Esophagus muscularis mucosa (tissue), 4 donors: ENCODE measurements around the gene TMEM217. TPM values are rescaled to one million over a fixed set of nuclear protein-coding genes. Genes with fewer than 3 reads are reported as not detected.

Experiments
- DNase-seq: peaks from one replicate; pipeline ENCODE4 v3.0.0-alpha.2; 2017; ENCODE audit errors: extremely low spot score
- H3K27ac ChIP-seq, 4 donors: fragments of 200-600 bp; sonication (generic); replicated peaks in 1 of 4; 1 replicate in 3 of 4; 2 replicates in 1 of 4; pipeline ENCODE4 v1.5.1; 2016 to 2019; ENCODE audit warnings: mild to moderate bottlenecking in 1 of 4
- H3K27me3 ChIP-seq, 4 donors: fragments of 200-600 bp; sonication (generic); one replicate each; pipeline versions ENCODE4 v1.5.1 to v1.6.0; 2016 to 2019
- H3K36me3 ChIP-seq, 4 donors: fragments of 200-600 bp; sonication (generic); one replicate each; pipeline ENCODE4 v1.5.1; 2016 to 2019
- H3K4me1 ChIP-seq, 4 donors: fragments of 200-600 bp; sonication (generic); one replicate each; pipeline ENCODE4 v1.5.1; 2016 to 2019
- H3K4me3 ChIP-seq, 4 donors: fragments of 200-600 bp; sonication (generic); 1 replicate in 2 of 4; 2 replicates in 2 of 4; pipeline ENCODE4 v1.5.1; 2016 to 2019; ENCODE audit warnings: mild to moderate bottlenecking in 4 of 4, moderate library complexity in 1 of 4
- H3K9me3 ChIP-seq, 4 donors: fragments of 200-600 bp; sonication (generic); 1 replicate in 3 of 4; 2 replicates in 1 of 4; pipeline ENCODE4 v1.5.1; 2016 to 2019
- EP300 ChIP-seq: sonication (generic); formaldehyde crosslinking; IDR thresholded peaks from one replicate; pipeline ENCODE4 v1.6.1; 2017; ENCODE audit warnings: antibody characterized with exemption
- POLR2A ChIP-seq: fragments of 450-650 bp; IDR thresholded peaks from one replicate; pipeline ENCODE4 v1.6.1; 2017; ENCODE audit warnings: antibody characterized with exemption, moderate library complexity, mild to moderate bottlenecking, low read depth
- POLR2AphosphoS5 ChIP-seq, 2 donors: sonication (generic); formaldehyde crosslinking; IDR thresholded peaks; one replicate each; pipeline ENCODE4 v1.6.1; 2017; ENCODE audit warnings: antibody characterized with exemption in 2 of 2
- WGBS: methylation state at CpG from one replicate; pipeline ENCODE4 v1.1.5; 2018; 5-methylcytosine and 5-hydroxymethylcytosine counted together
- intact Hi-C: fragments of 100-400 bp; cut with DNase I; formaldehyde crosslinking; loops from one replicate; pipeline ENCODE4 v1.15.1; 2023
- total RNA-seq, 4 donors: library from RNA; depleted of rRNA; stranded (reverse); fragments of >200 nt; gene quantifications; one replicate each; pipeline versions ENCODE4 v1.1.0 to v1.2.1, GENCODE V29; 2016
- TF ChIP-seq, protein P1 (sequence below), 3 experiments: fragments of 200-600 bp in 2 of 3; fragments of 450-650 bp in 1 of 3; sonication (generic) in 2 of 3; IDR thresholded peaks; one replicate each; pipeline ENCODE4 v1.5.1; 2017 to 2019; ENCODE audit warnings: antibody characterized with exemption in 3 of 3, mild to moderate bottlenecking in 2 of 3, moderate library complexity in 1 of 3

Gene TMEM217
- total RNA-seq, 4 donors from 2014 or later = 0.26 to 0.99 (median 0.57) TPM; not detected in 1

DNA sequence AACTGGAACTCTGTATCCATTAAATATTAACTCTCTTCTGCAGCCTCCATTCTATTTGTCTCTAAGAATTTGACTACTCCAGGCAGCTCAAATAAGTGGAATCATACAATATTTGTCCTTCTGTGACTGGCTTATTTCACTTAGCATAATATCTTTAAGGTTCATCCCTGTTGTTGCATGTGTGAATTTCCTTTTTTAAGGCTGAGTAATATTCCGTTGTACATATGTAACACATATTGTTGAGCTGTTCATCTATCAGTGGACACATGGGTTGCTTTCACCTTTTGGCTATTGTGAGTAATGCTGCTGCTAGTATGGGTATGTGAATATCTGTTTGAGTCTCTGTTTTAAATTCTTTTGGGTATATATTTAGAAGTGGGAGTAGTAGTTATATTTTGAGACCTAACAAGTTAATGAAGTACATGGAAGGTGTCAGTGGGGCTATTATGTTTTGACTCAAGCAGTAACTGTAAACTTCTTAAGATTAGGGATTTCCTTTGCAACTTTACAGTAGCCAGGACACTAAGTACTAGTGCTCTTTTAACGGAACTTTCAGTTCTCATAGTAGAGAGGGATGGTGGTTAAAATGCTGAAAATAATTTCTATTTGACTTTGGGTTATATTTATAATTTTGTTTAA is 29.7 kb upstream of the TMEM217 start:
- Histone ChIP-seq H3K27me3 (no peaks in the 10 kb centered on the region), H3K4me1 (peaks cover 21 to 30% (median 24%) of the 10 kb centered on the region in 4 donors), H3K36me3 (peaks cover 22 to 81% (median 64%) of the 10 kb centered on the region in 4 donors), H3K27ac (no peak overlapping the region), H3K4me3 (no peak overlapping the region), H3K9me3 (no peaks in the 10 kb centered on the region)
- TF ChIP-seq, protein P1, sequence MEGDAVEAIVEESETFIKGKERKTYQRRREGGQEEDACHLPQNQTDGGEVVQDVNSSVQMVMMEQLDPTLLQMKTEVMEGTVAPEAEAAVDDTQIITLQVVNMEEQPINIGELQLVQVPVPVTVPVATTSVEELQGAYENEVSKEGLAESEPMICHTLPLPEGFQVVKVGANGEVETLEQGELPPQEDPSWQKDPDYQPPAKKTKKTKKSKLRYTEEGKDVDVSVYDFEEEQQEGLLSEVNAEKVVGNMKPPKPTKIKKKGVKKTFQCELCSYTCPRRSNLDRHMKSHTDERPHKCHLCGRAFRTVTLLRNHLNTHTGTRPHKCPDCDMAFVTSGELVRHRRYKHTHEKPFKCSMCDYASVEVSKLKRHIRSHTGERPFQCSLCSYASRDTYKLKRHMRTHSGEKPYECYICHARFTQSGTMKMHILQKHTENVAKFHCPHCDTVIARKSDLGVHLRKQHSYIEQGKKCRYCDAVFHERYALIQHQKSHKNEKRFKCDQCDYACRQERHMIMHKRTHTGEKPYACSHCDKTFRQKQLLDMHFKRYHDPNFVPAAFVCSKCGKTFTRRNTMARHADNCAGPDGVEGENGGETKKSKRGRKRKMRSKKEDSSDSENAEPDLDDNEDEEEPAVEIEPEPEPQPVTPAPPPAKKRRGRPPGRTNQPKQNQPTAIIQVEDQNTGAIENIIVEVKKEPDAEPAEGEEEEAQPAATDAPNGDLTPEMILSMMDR (IDR thresholded peaks at IDR 0.05) = no peak
- no peak for TF ChIP-seq POLR2A
- no peak for TF ChIP-seq EP300
- TF ChIP-seq POLR2AphosphoS5 (IDR thresholded peaks at IDR 0.05) = no peak
- no peak for DNase-seq
- WGBS = 93% methylated on average over 2 of the region's 2 CpGs
- intact Hi-C loops = no loop called here

DNA sequence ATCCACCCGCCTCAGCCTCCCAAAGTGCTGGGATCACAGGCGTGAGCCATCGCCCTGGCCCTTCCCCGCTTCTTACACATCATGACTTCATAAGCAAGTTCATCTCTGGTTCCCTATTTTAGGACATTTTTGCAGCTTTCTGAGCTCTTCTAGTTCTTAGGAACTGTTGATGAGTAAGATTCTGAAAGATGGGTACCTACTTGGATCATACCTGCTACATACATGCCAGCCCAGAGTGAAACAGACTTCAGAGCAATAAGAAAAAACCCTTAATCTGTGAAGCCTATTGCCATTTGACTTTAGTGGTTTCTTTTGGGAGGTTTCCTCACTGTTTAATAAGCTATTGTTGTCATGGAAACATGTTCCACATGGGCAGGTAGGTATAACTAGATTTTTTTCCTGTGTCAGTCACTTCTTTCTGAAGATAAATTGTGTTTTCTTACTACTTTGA is 27.9 kb upstream of the TMEM217 start:
- H3K36me3 ChIP-seq = peaks cover 6 to 77% (median 58%) of the 10 kb centered on the region in 4 donors
- 95% methylated on average over 4 of the region's 4 CpGs for WGBS
- no peaks in the 10 kb centered on the region for H3K27me3 ChIP-seq
- TF ChIP-seq, protein P1 (IDR thresholded peaks at IDR 0.05) = no peak
- TF ChIP-seq EP300 (no peak), POLR2AphosphoS5 (IDR thresholded peaks at IDR 0.05) (no peak), POLR2A (no peak)
- intact Hi-C loops = no loop called here
- H3K4me3 ChIP-seq = no peak overlapping the region
- H3K27ac ChIP-seq = no peak overlapping the region
- no peak for DNase-seq
- no peaks in the 10 kb centered on the region for H3K9me3 ChIP-seq
- H3K4me1 ChIP-seq = peaks cover 23 to 46% (median 32%) of the 10 kb centered on the region in 4 donors

DNA sequence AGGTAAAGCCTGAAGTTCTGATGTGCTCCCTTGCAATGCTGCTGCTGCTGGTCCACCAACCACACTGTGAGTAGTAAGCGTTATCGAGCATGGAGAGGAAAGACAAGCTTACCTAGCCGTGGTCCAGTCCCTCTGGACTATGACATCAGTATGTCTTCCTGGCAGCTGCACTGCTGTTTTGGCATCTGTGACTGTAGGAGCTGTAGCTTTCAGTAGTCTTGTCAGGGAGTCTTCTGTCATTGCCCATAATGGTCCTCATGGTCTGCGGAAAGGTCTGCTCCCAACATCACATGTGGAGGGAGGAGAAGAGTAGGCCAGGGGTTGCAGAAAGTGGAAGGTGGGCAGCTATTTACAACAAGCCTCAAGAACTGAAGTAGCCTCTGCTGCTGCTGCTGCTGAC is 26.8 kb upstream of the TMEM217 start:
- 89% methylated on average over 4 of the region's 4 CpGs for WGBS
- peaks cover 0 to 76% (median 60%) of the 10 kb centered on the region in 4 donors for H3K36me3 ChIP-seq
- H3K4me3 ChIP-seq = no peak overlapping the region
- peaks cover 31 to 54% (median 42%) of the 10 kb centered on the region in 4 donors for H3K4me1 ChIP-seq
- DNase-seq = no peak
- no peaks in the 10 kb centered on the region for H3K27me3 ChIP-seq
- TF ChIP-seq POLR2AphosphoS5 (IDR thresholded peaks at IDR 0.05) (no peak), EP300 (no peak), POLR2A (no peak)
- TF ChIP-seq, protein P1 (IDR thresholded peaks at IDR 0.05) = no peak
- peak overlapping the region; percentile 71 to 75 (median 74) for H3K27ac ChIP-seq
- intact Hi-C loops = no loop called here
- no peaks in the 10 kb centered on the region for H3K9me3 ChIP-seq

DNA sequence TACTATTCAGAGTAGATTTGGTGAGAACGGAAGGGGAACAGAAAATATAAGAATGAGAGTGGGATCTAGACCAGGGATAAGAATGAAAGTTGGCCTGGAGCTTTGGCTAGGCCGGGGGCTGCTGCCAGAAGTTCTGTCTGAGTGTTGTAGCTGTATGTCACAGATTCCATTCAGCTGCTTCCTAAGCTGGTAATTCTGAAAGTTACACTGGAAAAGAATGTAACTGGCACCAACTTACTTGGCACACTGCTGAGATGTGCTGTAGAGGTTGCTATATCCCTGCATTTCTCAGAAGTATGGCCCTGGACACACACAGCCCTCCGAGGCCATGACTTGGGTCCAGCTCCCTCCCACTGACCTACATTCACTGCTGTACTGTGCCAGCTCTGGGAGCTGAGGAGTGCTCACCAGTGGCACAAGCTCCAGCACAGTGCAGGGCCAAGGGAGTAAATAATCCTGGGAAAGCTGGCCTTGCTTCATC is 25.8 kb upstream of the TMEM217 start:
- intact Hi-C loops = no loop called here
- WGBS = 18% methylated on average over 3 of the region's 3 CpGs
- DNase-seq = peak; percentile 93
- TF ChIP-seq, protein P1 (IDR thresholded peaks at IDR 0.05) = no peak
- TF ChIP-seq EP300 = no peak
- no peak for TF ChIP-seq POLR2A
- peak; percentile 72 to 81 for TF ChIP-seq POLR2AphosphoS5 (IDR thresholded peaks at IDR 0.05)
- Histone ChIP-seq H3K4me3 (no peak overlapping the region), H3K36me3 (peaks cover 0 to 74% (median 57%) of the 10 kb centered on the region in 4 donors), H3K4me1 (peaks cover 35 to 60% (median 48%) of the 10 kb centered on the region in 4 donors), H3K27ac (peak overlapping the region; percentile 71 to 75 (median 74)), H3K27me3 (no peaks in the 10 kb centered on the region), H3K9me3 (no peaks in the 10 kb centered on the region)
